GM19395 (cell line): ENCODE data around the gene C15orf61.

ENCODE experiments used
- ATAC-seq: cut with Tn5 transposase; IDR thresholded peaks from one replicate; pipeline ENCODE4 v1.9.1; 2021; ENCODE audit warnings: mild to moderate bottlenecking, moderate library complexity; ENCODE audit not compliant: unreplicated experiment

The C15orf61 gene

DNA sequence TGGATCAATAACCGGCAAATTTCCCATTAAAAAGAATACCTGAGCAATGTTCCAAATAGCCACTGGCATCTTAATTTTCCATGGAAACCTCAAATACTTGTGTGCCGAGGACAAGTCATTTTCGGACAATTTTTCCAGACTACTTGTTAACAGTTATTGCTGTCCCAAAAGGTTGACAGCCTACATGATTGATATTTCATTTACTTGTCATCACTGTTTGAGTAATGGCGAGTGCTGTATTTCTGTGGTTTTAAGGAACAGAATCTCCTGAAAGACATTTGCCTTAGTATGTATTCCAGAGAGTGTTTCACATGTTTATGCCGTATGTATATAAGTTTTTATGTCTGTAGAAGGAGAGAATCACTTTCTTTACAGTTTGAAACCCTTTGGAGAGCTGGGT, 58.2 kb downstream of the C15orf61 start:
- no peak for ATAC-seq
